Measurements from ENCODE around the gene ZMAT5. TPM values are rescaled to one million over a fixed set of nuclear protein-coding genes. Genes with fewer than 3 reads are reported as not detected.

The ZMAT5 gene
- polyA plus RNA-seq, 1 donor (not counting 4 experiments of a cell fraction or from before 2014, with no cell fraction given) = 11.1 TPM

- Histone ChIP-seq H3K9me1 (ENCODE audit: control insufficient read depth, extremely low read depth, insufficient read depth, low read length) (peaks cover 4% of the 10 kb centered on the region), H2AFZ (ENCODE audit: control insufficient read depth, low read length) (no peak overlapping the region), H3K27me3 (ENCODE audit: control insufficient read depth, extremely low read depth, insufficient read depth, low read length) (no peaks in the 10 kb centered on the region), H3K36me3 (ENCODE audit: control insufficient read depth in 2 of 2, extremely low read depth in 1 of 2, insufficient read depth in 2 of 2, low read length in 2 of 2) (peaks cover 21 to 46% of the 10 kb centered on the region in 2 experiments), H3K9ac (ENCODE audit: control insufficient read depth, extremely low read depth, insufficient read depth, low read length) (no peak overlapping the region), H3K4me3 (ENCODE audit: control insufficient read depth in 2 of 3, extremely low read depth in 1 of 3, insufficient read depth in 2 of 3, low read depth in 1 of 3, low read length in 3 of 3) (no peak overlapping the region), H4K20me1 (ENCODE audit: control insufficient read depth, extremely low read depth, insufficient read depth, low read length) (no peaks in the 10 kb centered on the region), H3K27ac (ENCODE audit: control insufficient read depth, insufficient read depth, low read length) (no peak overlapping the region), H3K4me1 (ENCODE audit: control insufficient read depth, extremely low read depth, insufficient read depth, low read length) (peaks cover 20% of the 10 kb centered on the region), H3K9me3 (ENCODE audit: control insufficient read depth, low read depth, low read length) (no peaks in the 10 kb centered on the region), H3K4me2 (ENCODE audit: control insufficient read depth, extremely low read depth, insufficient read depth, low read depth, low read length) (no peak overlapping the region), H3K79me2 (ENCODE audit: control insufficient read depth, insufficient read depth, low read length) (no peaks in the 10 kb centered on the region)
- FAIRE-seq (no peak), DNase-seq (ENCODE audit: low read depth, low spot score) (no peak)
- no peak for TF ChIP-seq EZH2 (IDR thresholded peaks at IDR 0.05; ENCODE audit: low read length)
- TF ChIP-seq CTCF (optimal IDR thresholded peaks at IDR 0.05 in 1 of 3, IDR thresholded peaks at IDR 0.05 in 1 of 3, conservative IDR thresholded peaks at IDR 0.05 in 1 of 3; ENCODE audit: extremely low read depth in 1 of 3, insufficient read depth in 2 of 3, low read length in 3 of 3) = no peak
- dilution Hi-C loops (cut with MboI; ENCODE audit: extremely low pct_ligation_motif_present, low sequenced_read_pairs) = no loop called here
Observed at GRCh38 chr22:29814003-29814402, 47.2 kb upstream of the ZMAT5 start.

- Histone ChIP-seq H3K4me2 (ENCODE audit: control insufficient read depth, extremely low read depth, insufficient read depth, low read depth, low read length) (no peak overlapping the region), H3K9ac (ENCODE audit: control insufficient read depth, extremely low read depth, insufficient read depth, low read length) (no peak overlapping the region), H3K4me1 (ENCODE audit: control insufficient read depth, extremely low read depth, insufficient read depth, low read length) (peaks cover 20% of the 10 kb centered on the region), H3K9me3 (ENCODE audit: control insufficient read depth, low read depth, low read length) (no peaks in the 10 kb centered on the region), H3K27ac (ENCODE audit: control insufficient read depth, insufficient read depth, low read length) (no peak overlapping the region), H3K36me3 (ENCODE audit: control insufficient read depth in 2 of 2, extremely low read depth in 1 of 2, insufficient read depth in 2 of 2, low read length in 2 of 2) (peaks cover 21 to 43% of the 10 kb centered on the region in 2 experiments), H3K27me3 (ENCODE audit: control insufficient read depth, extremely low read depth, insufficient read depth, low read length) (no peaks in the 10 kb centered on the region), H4K20me1 (ENCODE audit: control insufficient read depth, extremely low read depth, insufficient read depth, low read length) (no peaks in the 10 kb centered on the region), H2AFZ (ENCODE audit: control insufficient read depth, low read length) (no peak overlapping the region), H3K79me2 (ENCODE audit: control insufficient read depth, insufficient read depth, low read length) (no peaks in the 10 kb centered on the region), H3K4me3 (ENCODE audit: control insufficient read depth in 2 of 3, extremely low read depth in 1 of 3, insufficient read depth in 2 of 3, low read depth in 1 of 3, low read length in 3 of 3) (no peak overlapping the region), H3K9me1 (ENCODE audit: control insufficient read depth, extremely low read depth, insufficient read depth, low read length) (peaks cover 4% of the 10 kb centered on the region)
- DNase-seq (ENCODE audit: low read depth, low spot score) = no peak
- no peak for FAIRE-seq
- dilution Hi-C loops (cut with MboI; ENCODE audit: extremely low pct_ligation_motif_present, low sequenced_read_pairs) = no loop called here
- TF ChIP-seq EZH2 (IDR thresholded peaks at IDR 0.05; ENCODE audit: low read length) (no peak), CTCF (optimal IDR thresholded peaks at IDR 0.05 in 1 of 3, IDR thresholded peaks at IDR 0.05 in 1 of 3, conservative IDR thresholded peaks at IDR 0.05 in 1 of 3; ENCODE audit: extremely low read depth in 1 of 3, insufficient read depth in 2 of 3, low read length in 3 of 3) (no peak)
Observed at GRCh38 chr22:29813563-29813962, 46.8 kb upstream of the ZMAT5 start.
